Measurements from ENCODE around the gene NAXE.

- peak; percentile 90 for TF ChIP-seq CTCF (conservative IDR thresholded peaks at IDR 0.05)
- TF ChIP-seq ZFX (IDR thresholded peaks at IDR 0.05): no peak
These were observed 7.6 kb upstream of the NAXE start for GRCh38 chr1:156583821-156584622.
